ENCODE data around the gene KIAA1671.

DNA sequence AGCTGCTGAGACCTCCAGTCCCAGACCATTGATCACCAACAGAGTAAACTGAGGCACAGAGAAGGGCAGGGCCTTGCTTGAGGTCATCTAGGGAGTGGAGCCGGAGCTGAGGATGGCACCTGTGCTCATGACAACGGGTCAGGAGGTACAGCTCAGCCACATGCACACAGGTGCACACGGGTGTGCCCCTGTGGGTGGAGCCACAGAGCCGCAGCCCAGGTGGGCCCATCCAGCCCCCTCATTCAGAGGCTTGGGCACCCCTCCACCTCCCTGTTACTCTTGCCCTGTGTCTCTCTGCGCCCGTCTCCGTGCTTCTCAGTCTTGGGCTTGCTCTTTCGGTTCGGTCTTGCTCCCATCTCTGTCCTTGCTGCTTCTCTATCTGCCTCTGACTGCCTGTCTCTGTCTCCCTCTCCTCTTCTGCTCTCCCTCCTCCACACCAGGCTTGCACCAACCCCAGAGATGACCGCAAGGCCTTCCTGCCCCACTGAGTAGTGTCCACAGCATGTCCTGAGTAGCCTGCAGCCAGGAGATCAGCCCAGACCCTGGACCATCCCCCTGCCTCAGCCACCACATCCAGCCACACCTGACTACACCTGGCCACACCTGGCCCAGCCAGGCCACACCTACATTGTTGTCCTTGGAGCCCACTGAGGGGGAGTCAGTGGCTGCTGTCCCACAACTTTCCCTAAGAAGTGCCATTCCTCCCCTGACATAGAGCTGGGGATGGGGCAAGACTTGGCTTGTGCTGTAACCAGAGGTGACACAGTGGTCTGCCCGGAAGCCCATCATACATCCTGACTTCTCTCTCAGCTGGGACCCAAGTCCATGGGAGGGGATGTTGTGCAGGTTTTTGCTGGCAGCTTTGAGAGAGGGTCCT lies 207.8 kb downstream of the KIAA1671 start:
- TF ChIP-seq, protein P1, sequence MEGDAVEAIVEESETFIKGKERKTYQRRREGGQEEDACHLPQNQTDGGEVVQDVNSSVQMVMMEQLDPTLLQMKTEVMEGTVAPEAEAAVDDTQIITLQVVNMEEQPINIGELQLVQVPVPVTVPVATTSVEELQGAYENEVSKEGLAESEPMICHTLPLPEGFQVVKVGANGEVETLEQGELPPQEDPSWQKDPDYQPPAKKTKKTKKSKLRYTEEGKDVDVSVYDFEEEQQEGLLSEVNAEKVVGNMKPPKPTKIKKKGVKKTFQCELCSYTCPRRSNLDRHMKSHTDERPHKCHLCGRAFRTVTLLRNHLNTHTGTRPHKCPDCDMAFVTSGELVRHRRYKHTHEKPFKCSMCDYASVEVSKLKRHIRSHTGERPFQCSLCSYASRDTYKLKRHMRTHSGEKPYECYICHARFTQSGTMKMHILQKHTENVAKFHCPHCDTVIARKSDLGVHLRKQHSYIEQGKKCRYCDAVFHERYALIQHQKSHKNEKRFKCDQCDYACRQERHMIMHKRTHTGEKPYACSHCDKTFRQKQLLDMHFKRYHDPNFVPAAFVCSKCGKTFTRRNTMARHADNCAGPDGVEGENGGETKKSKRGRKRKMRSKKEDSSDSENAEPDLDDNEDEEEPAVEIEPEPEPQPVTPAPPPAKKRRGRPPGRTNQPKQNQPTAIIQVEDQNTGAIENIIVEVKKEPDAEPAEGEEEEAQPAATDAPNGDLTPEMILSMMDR (IDR thresholded peaks at IDR 0.05), result no peak
- TF ChIP-seq EZH2phosphoT487 (IDR thresholded peaks at IDR 0.05; ENCODE audit: borderline replicate concordance, low read depth) (no peak), RAD21 (IDR thresholded peaks at IDR 0.05; ENCODE audit: low read length) (no peak)
